OCI-LY3 (cell line): Measurements from ENCODE around the gene CIAO1.

Experiments
- H2AFZ ChIP-seq: fragments of 200-600, 300-600 bp; shearing (Covaris generic); 2 replicates; pipeline ENCODE4 v1.6.0; 2014; ENCODE audit warnings: antibody characterized with exemption, low read depth, low read length
- H3K27ac ChIP-seq: fragments of 200-600, 300-600 bp; sonication (generic); 2 replicates; pipeline ENCODE4 v1.5.1; 2014; ENCODE audit warnings: mild to moderate bottlenecking, low read length, moderate library complexity, mixed read lengths
- H3K27me3 ChIP-seq: fragments of 200-600, 300-600 bp; sonication (generic); 2 replicates; pipeline ENCODE4 v1.6.1; 2014; ENCODE audit warnings: low read depth, low read length, mixed read lengths
- H3K36me3 ChIP-seq: fragments of 200-600, 300-600 bp; sonication (generic); replicated peaks from 2 replicates; pipeline ENCODE3; 2014; ENCODE audit warnings: low read depth, low read length, mixed read lengths
- H3K4me1 ChIP-seq: fragments of 300-600, 200-600 bp; sonication (generic); 2 replicates; pipeline ENCODE4 v1.6.1; 2014; ENCODE audit warnings: low read length, mixed read lengths
- H3K4me2 ChIP-seq: fragments of 200-600, 300-600 bp; sonication (generic); 2 replicates; pipeline ENCODE4 v1.6.1; 2014; ENCODE audit warnings: low read length, mixed read lengths
- H3K4me3 ChIP-seq: fragments of 300-600, 200-600 bp; sonication (generic); 2 replicates; pipeline ENCODE4 v1.5.1; 2014; ENCODE audit warnings: antibody characterized with exemption, mild to moderate bottlenecking, low read length, moderate library complexity
- H3K79me2 ChIP-seq: fragments of 300-600, 200-600 bp; shearing (Covaris generic); 2 replicates; pipeline ENCODE4 v1.6.1; 2014; ENCODE audit warnings: mild to moderate bottlenecking, low read length, mixed read lengths
- H3K9ac ChIP-seq: fragments of 300-600, 200-600 bp; shearing (Covaris generic); 2 replicates; pipeline ENCODE4 v1.6.0; 2014; ENCODE audit warnings: mild to moderate bottlenecking, low read length, moderate library complexity
- H3K9me3 ChIP-seq: fragments of 200-600, 300-600 bp; shearing (Covaris generic); 2 replicates; pipeline ENCODE4 v1.6.1; 2014; ENCODE audit warnings: low read length, mixed read lengths; ENCODE audit not compliant: insufficient read depth
- H4K20me1 ChIP-seq: fragments of 200-600, 300-600 bp; sonication (generic); 2 replicates; pipeline ENCODE4 v1.6.1; 2016; ENCODE audit warnings: low read length, mixed read lengths; ENCODE audit not compliant: insufficient read depth
- EZH2phosphoT487 ChIP-seq: fragments of 200-600 bp; shearing (Covaris generic); IDR thresholded peaks from 2 replicates; pipeline ENCODE4 v1.6.1; 2018; ENCODE audit warnings: antibody characterized with exemption, mixed run types, low read depth
- TF ChIP-seq, protein P1 (sequence below): fragments of 200-600, 300-600 bp; sonication (generic); IDR thresholded peaks from 2 replicates; pipeline ENCODE4 v1.5.1; 2014; ENCODE audit warnings: antibody characterized with exemption, low read length, low read depth

The CIAO1 gene

DNA sequence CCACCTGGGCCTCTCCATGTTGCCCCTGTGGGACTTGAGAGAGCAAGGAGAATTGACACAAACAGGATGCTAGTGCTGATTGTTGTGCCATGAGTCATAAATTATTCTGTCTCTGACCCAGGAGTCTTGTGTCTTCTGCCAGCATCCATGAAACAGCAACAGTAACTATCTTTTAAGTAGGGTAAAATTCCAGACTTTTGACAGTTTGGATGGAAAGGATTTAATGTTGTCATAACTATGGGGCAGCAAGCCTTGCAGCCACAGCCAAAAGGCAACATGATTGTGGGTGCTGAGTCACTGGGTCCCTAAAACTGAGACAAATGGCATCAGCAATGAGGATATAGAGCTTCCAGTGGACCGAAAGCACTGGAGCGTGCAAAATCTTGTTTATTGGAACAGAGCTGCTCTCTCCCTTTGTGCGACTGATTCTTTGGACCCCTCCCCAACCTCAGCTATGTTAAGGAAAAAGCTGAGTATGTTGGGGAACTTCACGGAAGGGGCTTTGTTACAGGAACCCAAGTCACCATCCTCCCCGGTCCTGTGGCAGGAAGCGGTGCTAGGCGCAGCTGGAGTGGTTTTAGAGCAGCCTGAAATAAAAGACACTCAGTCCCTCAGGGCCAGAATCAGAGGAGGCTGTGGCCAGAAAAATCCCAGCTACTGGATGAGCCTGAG is 49.5 kb downstream of the CIAO1 start:
- no peak overlapping the region for H3K9ac ChIP-seq
- TF ChIP-seq EZH2phosphoT487 = no peak
- TF ChIP-seq, protein P1, sequence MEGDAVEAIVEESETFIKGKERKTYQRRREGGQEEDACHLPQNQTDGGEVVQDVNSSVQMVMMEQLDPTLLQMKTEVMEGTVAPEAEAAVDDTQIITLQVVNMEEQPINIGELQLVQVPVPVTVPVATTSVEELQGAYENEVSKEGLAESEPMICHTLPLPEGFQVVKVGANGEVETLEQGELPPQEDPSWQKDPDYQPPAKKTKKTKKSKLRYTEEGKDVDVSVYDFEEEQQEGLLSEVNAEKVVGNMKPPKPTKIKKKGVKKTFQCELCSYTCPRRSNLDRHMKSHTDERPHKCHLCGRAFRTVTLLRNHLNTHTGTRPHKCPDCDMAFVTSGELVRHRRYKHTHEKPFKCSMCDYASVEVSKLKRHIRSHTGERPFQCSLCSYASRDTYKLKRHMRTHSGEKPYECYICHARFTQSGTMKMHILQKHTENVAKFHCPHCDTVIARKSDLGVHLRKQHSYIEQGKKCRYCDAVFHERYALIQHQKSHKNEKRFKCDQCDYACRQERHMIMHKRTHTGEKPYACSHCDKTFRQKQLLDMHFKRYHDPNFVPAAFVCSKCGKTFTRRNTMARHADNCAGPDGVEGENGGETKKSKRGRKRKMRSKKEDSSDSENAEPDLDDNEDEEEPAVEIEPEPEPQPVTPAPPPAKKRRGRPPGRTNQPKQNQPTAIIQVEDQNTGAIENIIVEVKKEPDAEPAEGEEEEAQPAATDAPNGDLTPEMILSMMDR = no peak
- no peaks in the 10 kb centered on the region for H3K9me3 ChIP-seq
- no peak overlapping the region for H3K4me3 ChIP-seq
- H2AFZ ChIP-seq = no peak overlapping the region
- H3K27ac ChIP-seq = no peak overlapping the region
- H3K4me1 ChIP-seq = peaks cover 5% of the 10 kb centered on the region; the same call in 1 of the 2 replicates
- 0 out of 2 replicates have a peak, but pooled peaks cover 4% of the 10 kb centered on the region for H3K27me3 ChIP-seq
- no peaks in the 10 kb centered on the region for H3K36me3 ChIP-seq
- no peaks in the 10 kb centered on the region for H4K20me1 ChIP-seq
- H3K4me2 ChIP-seq = no peak overlapping the region
- no peaks in the 10 kb centered on the region for H3K79me2 ChIP-seq

DNA sequence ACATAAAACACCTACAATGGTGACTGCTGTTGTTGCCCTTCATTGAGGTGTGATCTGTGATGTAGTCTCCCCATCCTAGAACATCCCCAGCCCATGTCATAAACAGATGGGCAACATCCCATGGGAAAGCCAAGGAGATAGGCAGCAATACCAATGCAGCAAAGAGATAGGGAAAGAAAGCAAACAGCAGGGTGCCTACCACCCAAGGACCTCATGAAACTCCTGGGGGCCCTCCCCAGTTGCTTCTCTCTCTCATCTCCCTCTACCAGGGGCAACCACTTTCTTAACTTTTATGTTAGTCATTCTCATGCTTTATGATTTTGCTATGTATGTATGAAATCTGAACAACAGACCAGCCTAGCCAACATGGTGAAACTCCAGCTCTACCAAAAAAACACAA is 51.0 kb downstream of the CIAO1 start:
- H3K9me3 ChIP-seq = no peaks in the 10 kb centered on the region
- H3K27me3 ChIP-seq = peaks cover 14% of the 10 kb centered on the region
- TF ChIP-seq, protein P1 = no peak
- no peak for TF ChIP-seq EZH2phosphoT487
- H3K4me2 ChIP-seq = no peak overlapping the region
- no peaks in the 10 kb centered on the region for H3K79me2 ChIP-seq
- H3K4me3 ChIP-seq = no peak overlapping the region
- H3K9ac ChIP-seq = no peak overlapping the region
- no peak overlapping the region for H3K27ac ChIP-seq
- peaks cover 11% of the 10 kb centered on the region; the same call in 1 of the 2 replicates for H3K4me1 ChIP-seq
- H2AFZ ChIP-seq = no peak overlapping the region
- no peaks in the 10 kb centered on the region for H3K36me3 ChIP-seq
- H4K20me1 ChIP-seq = no peaks in the 10 kb centered on the region

DNA sequence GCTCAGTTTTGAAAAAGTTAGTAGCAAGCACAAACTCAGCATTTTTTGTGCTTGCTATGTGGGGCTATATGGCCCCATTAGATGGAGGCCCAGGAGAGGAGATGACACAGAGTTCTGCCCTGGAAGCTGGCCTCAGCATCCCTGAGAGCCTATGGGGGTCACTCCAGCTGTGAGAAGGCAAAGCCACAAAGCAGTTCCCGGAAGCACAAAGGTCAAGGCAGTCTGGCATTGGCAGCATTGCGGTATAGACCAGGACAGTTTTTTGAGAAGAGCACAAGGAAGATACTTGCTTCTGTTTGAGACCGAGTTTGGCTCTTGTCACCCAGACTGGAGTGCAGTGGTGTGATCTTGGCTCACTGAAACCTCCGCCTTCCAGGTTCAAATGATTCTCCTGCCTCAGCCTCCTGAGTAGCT is 51.6 kb downstream of the CIAO1 start:
- no peak overlapping the region for H3K4me2 ChIP-seq

DNA sequence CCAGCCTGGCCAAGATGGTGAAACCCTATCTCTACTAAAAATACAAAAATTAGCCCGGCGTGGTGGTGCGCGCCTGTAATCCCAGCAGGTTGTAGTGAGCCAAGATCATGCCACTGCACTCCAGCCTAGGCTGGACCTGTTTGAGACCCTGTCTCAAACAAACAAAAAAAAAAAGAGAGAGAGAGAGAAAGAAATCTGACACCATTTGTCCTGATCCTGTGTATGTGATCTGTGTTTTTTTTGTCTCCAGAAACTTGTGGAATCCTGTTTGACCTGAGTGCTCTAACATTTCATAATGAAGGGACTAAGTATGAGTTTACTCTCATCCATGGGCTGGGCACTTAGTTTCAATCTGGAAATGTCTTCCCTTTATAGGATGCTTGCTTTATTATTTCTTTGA is 52.7 kb downstream of the CIAO1 start:
- peaks cover 21% of the 10 kb centered on the region for H3K27me3 ChIP-seq
- H3K36me3 ChIP-seq = no peaks in the 10 kb centered on the region
- H3K9me3 ChIP-seq = no peaks in the 10 kb centered on the region
- H3K79me2 ChIP-seq = no peaks in the 10 kb centered on the region
- H3K4me3 ChIP-seq = no peak overlapping the region
- no peak overlapping the region for H2AFZ ChIP-seq
- H4K20me1 ChIP-seq = no peaks in the 10 kb centered on the region
- H3K9ac ChIP-seq = no peak overlapping the region
- no peak overlapping the region for H3K27ac ChIP-seq
- TF ChIP-seq EZH2phosphoT487 = no peak
- TF ChIP-seq, protein P1 = no peak
- no peak overlapping the region for H3K4me2 ChIP-seq
- peaks cover 23% of the 10 kb centered on the region for H3K4me1 ChIP-seq

More for the DNA sequence above, 51.6 kb downstream of the CIAO1 start:
- H3K9me3 ChIP-seq = no peaks in the 10 kb centered on the region
- H3K4me1 ChIP-seq = peaks cover 13% of the 10 kb centered on the region
- no peak for TF ChIP-seq EZH2phosphoT487
- TF ChIP-seq, protein P1 = no peak
- no peak overlapping the region for H3K27ac ChIP-seq
- H3K9ac ChIP-seq = no peak overlapping the region
- H3K4me3 ChIP-seq = no peak overlapping the region
- peaks cover 14% of the 10 kb centered on the region for H3K27me3 ChIP-seq
- no peaks in the 10 kb centered on the region for H4K20me1 ChIP-seq
- H3K79me2 ChIP-seq = no peaks in the 10 kb centered on the region
- H2AFZ ChIP-seq = no peak overlapping the region
- H3K36me3 ChIP-seq = no peaks in the 10 kb centered on the region
